ENCODE measurements around the gene ARNT2. TPM values are rescaled to one million over a fixed set of nuclear protein-coding genes. Genes with fewer than 3 reads are reported as not detected.

ARNT2 gene
- total and polyA plus RNA-seq, 3 donors from 2014 or later, result 34.3 to 58.7 (median 50.2) TPM

DNA sequence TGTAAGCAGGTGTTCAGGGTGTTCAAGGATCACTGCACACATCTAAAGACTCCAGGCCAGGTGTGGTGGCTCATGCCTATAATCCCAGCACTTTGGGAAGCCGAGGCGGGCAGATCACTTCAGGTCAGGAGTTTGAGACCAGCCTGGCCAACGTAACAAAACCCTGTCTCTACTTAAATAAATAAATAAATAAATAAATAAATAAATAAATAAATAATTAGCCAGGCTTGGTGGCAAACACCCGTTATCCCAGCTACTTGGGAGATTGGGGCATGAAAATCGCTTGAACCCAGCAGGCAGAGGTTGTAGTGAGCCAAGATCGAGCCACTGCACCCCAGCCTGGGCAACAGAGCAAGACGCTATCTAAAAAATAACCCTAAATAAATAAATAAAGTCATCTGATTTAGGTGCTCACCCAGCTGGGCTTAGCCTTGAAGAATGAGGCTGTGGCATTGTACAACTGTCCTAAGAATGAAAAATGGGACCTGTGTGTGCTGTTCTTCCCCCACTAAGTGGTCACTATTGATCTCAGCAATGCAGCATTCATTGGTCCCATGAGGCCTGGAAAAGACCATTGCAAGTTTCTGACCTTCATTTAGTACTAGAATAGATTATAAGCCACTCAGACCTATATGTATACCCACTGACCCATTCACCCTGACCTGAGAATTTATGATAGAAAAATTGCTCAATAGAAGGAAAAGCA lies 208.1 kb downstream of the ARNT2 start:
- H3K4me1 ChIP-seq, result peaks cover 19% of the 10 kb centered on the region
- no peak for DNase-seq
- intact Hi-C loops (cut with DNase I; ENCODE audit: low total_unique reads), result no loop called here
- no peaks in the 10 kb centered on the region for H3K36me3 ChIP-seq (ENCODE audit: low read depth, missing control alignments)
- H3K9me3 ChIP-seq, result no peaks in the 10 kb centered on the region
- no peak overlapping the region for H3K27ac ChIP-seq
- 75 to 95% methylated on average over 7 of the region's 7 CpGs for WGBS, 2 donors
- TF ChIP-seq POLR2A (IDR thresholded peaks at IDR 0.05) (no peak), CTCF (IDR thresholded peaks at IDR 0.05) (no peak)
- no peak overlapping the region for H3K4me3 ChIP-seq
- H3K27me3 ChIP-seq, result no peaks in the 10 kb centered on the region

DNA sequence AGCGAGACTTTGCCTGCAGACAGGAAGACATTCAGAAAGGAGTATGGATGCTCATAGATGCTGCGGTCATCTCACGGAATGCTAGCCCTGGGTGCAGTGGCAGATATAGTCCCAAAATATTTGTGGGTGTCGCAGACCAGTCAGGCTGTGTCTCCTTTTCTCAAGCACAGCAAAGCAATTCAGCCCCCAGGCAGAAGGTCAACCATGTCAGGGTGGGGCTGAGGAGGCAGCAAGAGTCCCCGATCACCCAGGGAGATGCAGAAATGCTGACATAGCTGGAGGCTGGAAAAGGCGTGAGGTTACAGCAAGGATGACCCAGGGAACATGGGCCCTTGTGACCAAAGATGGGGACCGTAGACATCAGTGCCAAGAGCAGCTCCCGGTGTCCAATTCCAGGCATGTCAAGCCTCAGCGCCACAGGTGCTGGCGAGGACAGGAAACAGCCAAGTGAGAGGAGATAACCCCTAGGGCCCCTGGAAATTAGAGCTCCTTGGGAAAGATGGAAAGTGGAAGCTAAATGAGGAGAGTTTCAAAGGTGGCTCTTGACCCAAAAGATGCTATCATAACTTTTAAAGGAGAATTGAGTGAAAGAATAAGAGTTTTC lies 209.7 kb downstream of the ARNT2 start:
- no peak for DNase-seq
- 92 to 94% methylated on average over 10 of the region's 10 CpGs for WGBS, 2 donors
- no peaks in the 10 kb centered on the region for H3K9me3 ChIP-seq
- no peaks in the 10 kb centered on the region for H3K36me3 ChIP-seq (ENCODE audit: low read depth, missing control alignments)
- intact Hi-C loops (cut with DNase I; ENCODE audit: low total_unique reads), result no loop called here
- TF ChIP-seq CTCF (IDR thresholded peaks at IDR 0.05) (no peak), POLR2A (IDR thresholded peaks at IDR 0.05) (no peak)
- H3K27me3 ChIP-seq, result no peaks in the 10 kb centered on the region
- no peak overlapping the region for H3K27ac ChIP-seq
- H3K4me3 ChIP-seq, result no peak overlapping the region
- H3K4me1 ChIP-seq, result peaks cover 8% of the 10 kb centered on the region

DNA sequence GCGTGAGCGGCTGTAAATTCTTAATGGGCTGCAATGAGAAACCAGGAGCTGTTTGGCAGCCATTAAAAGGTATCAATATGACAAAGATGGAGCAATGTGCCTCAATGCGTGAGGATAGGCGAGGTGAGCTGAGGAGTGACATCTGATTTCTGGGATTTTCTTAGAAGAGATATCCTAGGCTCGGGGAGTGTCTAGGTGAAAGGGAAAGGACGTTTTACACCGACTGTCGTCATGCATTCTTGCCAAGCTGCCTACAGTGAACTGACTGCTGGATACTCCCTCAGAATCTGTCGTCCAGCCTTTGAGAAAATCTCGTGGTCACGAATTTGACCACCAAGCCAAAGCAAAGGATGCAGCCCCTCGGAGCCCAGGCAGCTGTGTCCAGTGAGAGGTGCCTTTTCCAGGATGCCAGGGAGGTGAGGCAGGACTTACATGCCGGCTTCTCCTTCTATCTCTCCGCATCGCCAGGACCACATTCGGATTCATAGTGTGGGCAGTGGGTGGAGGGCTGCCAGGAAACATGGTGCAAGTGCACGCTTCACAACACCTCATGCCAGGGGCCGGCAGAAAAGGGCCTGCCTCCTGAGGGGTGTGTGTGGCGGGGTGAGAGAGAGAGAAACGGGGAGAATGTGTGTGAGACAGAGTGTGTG lies 210.7 kb downstream of the ARNT2 start:
- Histone ChIP-seq H3K27me3 (no peaks in the 10 kb centered on the region), H3K9me3 (no peaks in the 10 kb centered on the region), H3K4me3 (no peak overlapping the region), H3K4me1 (peaks cover 8% of the 10 kb centered on the region), H3K27ac (no peak overlapping the region), H3K36me3 (ENCODE audit: low read depth, missing control alignments) (no peaks in the 10 kb centered on the region)
- 88 to 90% methylated on average over 20 of the region's 20 CpGs for WGBS, 2 donors
- TF ChIP-seq CTCF (IDR thresholded peaks at IDR 0.05) (no peak), POLR2A (IDR thresholded peaks at IDR 0.05) (no peak)
- intact Hi-C loops (cut with DNase I; ENCODE audit: low total_unique reads), result no loop called here
- no peak for DNase-seq

- intact Hi-C loops (cut with DNase I; ENCODE audit: low total_unique reads), result no loop called here
- H3K27me3 ChIP-seq, result no peaks in the 10 kb centered on the region
- WGBS, 2 donors, result 75 to 81% methylated on average over 4 of the region's 4 CpGs
- TF ChIP-seq CTCF (IDR thresholded peaks at IDR 0.05), result no peak
- no peak for TF ChIP-seq POLR2A (IDR thresholded peaks at IDR 0.05)
- H3K9me3 ChIP-seq, result no peaks in the 10 kb centered on the region
- no peaks in the 10 kb centered on the region for H3K36me3 ChIP-seq (ENCODE audit: low read depth, missing control alignments)
- DNase-seq, result no peak
- no peak overlapping the region for H3K4me3 ChIP-seq
- peaks cover 8% of the 10 kb centered on the region for H3K4me1 ChIP-seq
- no peak overlapping the region for H3K27ac ChIP-seq
Observed at GRCh38 chr15:80615361-80615736, 211.2 kb downstream of the ARNT2 start.

All from testis (tissue), 3 donors.